Smooth muscle cell (in vitro differentiated cells): ENCODE measurements around the gene RIMOC1. TPM values are rescaled to one million over a fixed set of nuclear protein-coding genes. Genes with fewer than 3 reads are reported as not detected.
"Not testable (repeated sequence)": the region's sequence is repeated elsewhere in the genome, so short reads cannot be mapped to it uniquely, and the experiment has no call there.

Experiments
- DNase-seq: peaks from one replicate; lab custom pipeline; 2025; ENCODE audit not compliant: unreplicated experiment; lab: John Stamatoyannopoulos, UW
- H2AFZ ChIP-seq: fragments of 200-600 bp; sonication (generic); 2 replicates; pipeline ENCODE4 v1.6.0; 2016; ENCODE audit warnings: antibody characterized with exemption, low read depth, mild to moderate bottlenecking
- H3F3A ChIP-seq: fragments of 200-600 bp; sonication (generic); 2 replicates; pipeline ENCODE4 v1.6.0; 2017; ENCODE audit warnings: antibody characterized with exemption, low read depth
- H3K27ac ChIP-seq: fragments of 200-600 bp; sonication (generic); 2 replicates; pipeline ENCODE4 v1.5.1; 2016; ENCODE audit warnings: low read depth, mild to moderate bottlenecking
- H3K27me3 ChIP-seq: fragments of 200-600 bp; sonication (generic); 2 replicates; pipeline ENCODE4 v1.6.1; 2016; ENCODE audit warnings: low read depth, mild to moderate bottlenecking
- H3K36me3 ChIP-seq: fragments of 200-600 bp; sonication (generic); 2 replicates; pipeline ENCODE4 v1.5.1; 2016; ENCODE audit warnings: low read depth
- H3K4me1 ChIP-seq: fragments of 200-600 bp; sonication (generic); 2 replicates; pipeline ENCODE4 v1.5.1; 2016; ENCODE audit warnings: low read depth
- H3K4me2 ChIP-seq: fragments of 200-600 bp; sonication (generic); 2 replicates; pipeline ENCODE4 v1.6.0; 2016; ENCODE audit warnings: mild to moderate bottlenecking
- H3K4me3 ChIP-seq: fragments of 200-600 bp; sonication (generic); 2 replicates; pipeline ENCODE4 v1.5.1; 2016; ENCODE audit warnings: mild to moderate bottlenecking
- H3K79me2 ChIP-seq: fragments of 200-600 bp; sonication (generic); 2 replicates; pipeline ENCODE4 v1.6.0; 2016; ENCODE audit warnings: low read depth, mild to moderate bottlenecking
- H3K9ac ChIP-seq: fragments of 200-600 bp; sonication (generic); 2 replicates; pipeline ENCODE4 v1.6.0; 2016; ENCODE audit warnings: low read depth
- H3K9me3 ChIP-seq: fragments of 200-600 bp; sonication (generic); replicated peaks from 2 replicates; pipeline ENCODE4 v1.5.1; 2016; ENCODE audit warnings: low read depth
- H4K20me1 ChIP-seq: fragments of 200-600 bp; sonication (generic); 2 replicates; pipeline ENCODE4 v1.6.0; 2016; ENCODE audit warnings: low read depth
- CTCF ChIP-seq: fragments of 200-600 bp; sonication (generic); IDR thresholded peaks from 2 replicates; pipeline ENCODE4 v1.5.1; 2017; ENCODE audit warnings: borderline replicate concordance, mild to moderate bottlenecking, antibody characterized with exemption; ENCODE audit not compliant: insufficient read depth, poor library complexity, severe bottlenecking
- WGBS: methylation state at CpG from one replicate; pipeline ENCODE4 v1.1.7; 2016; ENCODE audit warnings: low lambda C conversion rate; 5-methylcytosine and 5-hydroxymethylcytosine counted together
- polyA plus RNA-seq: library from polyadenylated mRNA; unstranded; fragments of >200 nt; fragmentation: Nextera tagmentation; extraction: Ambion mirVana; gene quantifications from 2 replicates; pipeline ENCODE4 v1.2.1, GENCODE V29; 2016
- total RNA-seq: library from RNA; depleted of rRNA; stranded (reverse); fragments of >200 nt; gene quantifications from 2 replicates; pipeline ENCODE4 v1.2.3, GENCODE V29; 2014

RIMOC1 gene
- total and polyA plus RNA-seq, 2 experiments from 2014 or later, result 9.6 to 36.9 TPM

DNA sequence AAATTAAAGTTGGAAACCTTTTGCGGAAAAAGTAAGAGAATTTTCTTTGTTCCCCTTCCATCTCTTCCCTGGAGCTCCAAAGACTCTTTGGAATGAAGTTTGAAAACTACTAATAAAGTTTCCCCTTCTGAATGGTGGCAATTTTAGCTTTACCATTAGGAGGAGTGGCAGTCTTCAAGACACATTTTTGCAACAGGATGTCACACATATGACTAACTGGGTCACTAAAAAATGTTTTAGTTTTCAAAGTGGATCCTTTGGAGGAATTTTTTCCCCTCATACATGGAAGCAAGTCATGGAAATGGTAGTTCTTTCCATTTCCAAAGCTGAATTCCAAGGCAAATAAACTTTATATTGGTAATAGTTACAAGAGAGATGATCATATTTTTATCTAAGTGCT, 36.5 kb downstream of the RIMOC1 start:
- peaks cover 4% of the 10 kb centered on the region for H3F3A ChIP-seq
- H3K4me1 ChIP-seq, result no peaks in the 10 kb centered on the region
- H3K36me3 ChIP-seq, result no peaks in the 10 kb centered on the region
- no peak overlapping the region for H2AFZ ChIP-seq
- H3K27me3 ChIP-seq, result no peaks in the 10 kb centered on the region
- H3K9ac ChIP-seq, result no peak overlapping the region
- 96% methylated on average over 1 of the region's 1 CpG for WGBS
- H4K20me1 ChIP-seq, result no peaks in the 10 kb centered on the region
- no peak for DNase-seq
- H3K4me2 ChIP-seq, result no peak overlapping the region
- TF ChIP-seq CTCF, result no peak
- peak overlapping the region; percentile 61 for H3K27ac ChIP-seq
- no peak overlapping the region for H3K4me3 ChIP-seq
- H3K9me3 ChIP-seq, result no peaks in the 10 kb centered on the region
- no peaks in the 10 kb centered on the region for H3K79me2 ChIP-seq

DNA sequence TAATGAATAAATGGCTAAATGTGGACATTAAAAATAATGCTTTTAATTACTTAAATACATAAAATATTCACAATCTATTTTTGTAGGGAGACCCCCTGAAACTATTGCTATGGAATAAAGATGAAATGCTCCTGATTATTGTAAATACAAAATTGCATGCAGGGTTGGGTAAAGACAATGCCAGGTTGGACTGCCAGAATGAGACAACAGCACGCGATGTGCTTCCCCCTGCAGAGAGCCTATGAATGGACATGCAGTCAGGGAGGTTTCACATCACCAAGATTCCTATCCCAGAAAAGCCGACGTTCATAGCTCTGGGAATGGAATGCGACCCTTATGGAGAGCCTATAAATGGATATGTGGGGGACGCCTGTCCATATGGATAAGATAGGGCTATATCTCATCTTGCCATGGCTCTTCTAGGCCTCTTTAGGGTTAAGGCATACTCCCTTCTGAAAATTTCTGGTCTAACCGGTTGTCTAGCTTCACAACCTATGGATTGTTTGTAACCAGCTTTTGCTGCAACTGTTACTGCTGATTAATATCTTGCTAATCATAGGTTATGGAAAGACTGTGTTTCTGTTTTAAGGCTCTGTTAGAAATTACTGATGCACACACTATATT, 41.3 kb downstream of the RIMOC1 start:
- H3K4me2 ChIP-seq, H3K9ac ChIP-seq, H3K27ac ChIP-seq, H3K4me1 ChIP-seq, H3K79me2 ChIP-seq, H2AFZ ChIP-seq, H4K20me1 ChIP-seq, H3K4me3 ChIP-seq, H3K9me3 ChIP-seq, H3K36me3 ChIP-seq, H3F3A ChIP-seq, H3K27me3 ChIP-seq, DNase-seq: not testable (repeated sequence)
- 74% methylated on average over 7 of the region's 7 CpGs for WGBS

GRCh38 chr5:41951224-41951623, 47.1 kb downstream of the RIMOC1 start:
- H3K79me2 ChIP-seq, result no peaks in the 10 kb centered on the region
- no peak overlapping the region for H3K9ac ChIP-seq
- no peak for DNase-seq
- H3K4me2 ChIP-seq, result no peak overlapping the region
- WGBS, result 88% methylated on average over 3 of the region's 3 CpGs
- H3K36me3 ChIP-seq, result no peaks in the 10 kb centered on the region
- no peaks in the 10 kb centered on the region for H4K20me1 ChIP-seq
- no peak for TF ChIP-seq CTCF
- no peaks in the 10 kb centered on the region for H3K4me1 ChIP-seq
- H2AFZ ChIP-seq, result no peak overlapping the region
- no peak overlapping the region for H3K4me3 ChIP-seq
- no peaks in the 10 kb centered on the region for H3F3A ChIP-seq
- H3K27me3 ChIP-seq, result no peaks in the 10 kb centered on the region
- H3K9me3 ChIP-seq, result no peaks in the 10 kb centered on the region
- no peak overlapping the region for H3K27ac ChIP-seq

Other genes starting within 250 kb of the RIMOC1 start
- gene OXCT1, start 33.9 kb upstream of the RIMOC1 start, total RNA-seq, result 16.7 and 19.8 TPM in 2 replicates
- gene OXCT1, start 33.9 kb upstream of the RIMOC1 start, polyA plus RNA-seq, result 10.0 and 11.2 TPM in 2 replicates
- gene FBXO4, start 20.9 kb downstream of the RIMOC1 start, total RNA-seq, result 12.4 and 22.9 TPM in 2 replicates
- 7.5 and 10.3 TPM in 2 replicates for gene FBXO4, start 20.9 kb downstream of the RIMOC1 start, polyA plus RNA-seq